ENCODE data around the gene UBN2. TPM values are rescaled to one million over a fixed set of nuclear protein-coding genes. Genes with fewer than 3 reads are reported as not detected.

Gene UBN2
- total RNA-seq, 4 donors from 2014 or later = 5.3 to 12.8 (median 9.0) TPM

DNA sequence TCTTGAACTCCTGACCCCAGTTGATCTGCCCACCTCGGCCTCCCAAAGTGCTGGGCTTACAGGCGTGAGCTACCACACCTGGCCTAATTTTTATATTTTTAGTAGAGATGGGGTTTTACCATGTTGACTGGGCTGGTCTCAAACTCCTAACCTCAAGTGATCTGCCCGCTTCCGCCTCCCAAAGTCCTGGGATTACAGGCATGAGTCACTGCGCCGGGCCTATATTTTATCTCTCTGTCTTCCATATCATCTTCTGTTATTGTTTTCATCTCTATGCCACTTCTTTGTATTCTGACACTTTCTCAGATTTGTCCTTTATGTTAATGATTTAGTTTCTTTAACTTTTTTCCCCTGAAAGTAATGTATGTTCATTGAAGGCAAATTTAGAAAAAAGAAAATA lies 55.1 kb downstream of the UBN2 start:
- DNase-seq = no peak
- WGBS, 2 donors = 90 to 92% methylated on average over 6 of the region's 6 CpGs
- Histone ChIP-seq H3K27ac (no peak overlapping the region), H3K4me1 (no peaks in the 10 kb centered on the region), H3K4me3 (no peak overlapping the region), H3K9me3 (no peaks in the 10 kb centered on the region), H3K27me3 (no peaks in the 10 kb centered on the region), H3K36me3 (peaks cover 0 to 73% (median 14%) of the 10 kb centered on the region in 3 donors)
- intact Hi-C loops (cut with DNase I) = no loop called here
- TF ChIP-seq POLR2A (IDR thresholded peaks at IDR 0.05) = no peak
- TF ChIP-seq, protein P1, sequence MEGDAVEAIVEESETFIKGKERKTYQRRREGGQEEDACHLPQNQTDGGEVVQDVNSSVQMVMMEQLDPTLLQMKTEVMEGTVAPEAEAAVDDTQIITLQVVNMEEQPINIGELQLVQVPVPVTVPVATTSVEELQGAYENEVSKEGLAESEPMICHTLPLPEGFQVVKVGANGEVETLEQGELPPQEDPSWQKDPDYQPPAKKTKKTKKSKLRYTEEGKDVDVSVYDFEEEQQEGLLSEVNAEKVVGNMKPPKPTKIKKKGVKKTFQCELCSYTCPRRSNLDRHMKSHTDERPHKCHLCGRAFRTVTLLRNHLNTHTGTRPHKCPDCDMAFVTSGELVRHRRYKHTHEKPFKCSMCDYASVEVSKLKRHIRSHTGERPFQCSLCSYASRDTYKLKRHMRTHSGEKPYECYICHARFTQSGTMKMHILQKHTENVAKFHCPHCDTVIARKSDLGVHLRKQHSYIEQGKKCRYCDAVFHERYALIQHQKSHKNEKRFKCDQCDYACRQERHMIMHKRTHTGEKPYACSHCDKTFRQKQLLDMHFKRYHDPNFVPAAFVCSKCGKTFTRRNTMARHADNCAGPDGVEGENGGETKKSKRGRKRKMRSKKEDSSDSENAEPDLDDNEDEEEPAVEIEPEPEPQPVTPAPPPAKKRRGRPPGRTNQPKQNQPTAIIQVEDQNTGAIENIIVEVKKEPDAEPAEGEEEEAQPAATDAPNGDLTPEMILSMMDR (IDR thresholded peaks at IDR 0.05) = no peak

DNA sequence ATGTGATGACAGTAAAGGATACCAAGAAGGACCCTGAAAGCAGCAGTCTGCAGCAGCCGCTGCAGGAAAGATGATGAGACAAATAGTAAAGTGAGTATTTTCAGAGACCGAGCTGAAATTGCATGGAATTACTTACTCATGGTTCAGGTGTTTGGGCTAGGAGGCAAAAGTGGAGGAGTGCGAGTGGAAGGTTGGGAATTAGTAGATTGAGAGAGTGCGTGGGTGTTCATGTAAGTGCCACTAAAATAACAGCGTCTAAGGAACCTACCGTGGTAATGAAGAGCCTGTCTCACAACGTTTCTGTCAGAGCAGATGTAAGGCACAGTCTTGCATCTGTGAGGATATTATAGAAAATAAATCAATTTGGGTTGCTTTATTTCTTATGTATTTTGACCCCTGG lies 61.8 kb downstream of the UBN2 start:
- TF ChIP-seq, protein P1 (IDR thresholded peaks at IDR 0.05) = no peak
- no peak for TF ChIP-seq POLR2A (IDR thresholded peaks at IDR 0.05)
- no peaks in the 10 kb centered on the region for H3K4me1 ChIP-seq
- H3K27ac ChIP-seq = no peak overlapping the region
- H3K9me3 ChIP-seq = no peaks in the 10 kb centered on the region
- no peak for DNase-seq
- intact Hi-C loops (cut with DNase I) = no loop called here
- WGBS, 2 donors = 86 to 89% methylated on average over 7 of the region's 7 CpGs
- no peak overlapping the region for H3K4me3 ChIP-seq
- H3K36me3 ChIP-seq = peaks cover 0 to 60% (median 0%) of the 10 kb centered on the region in 3 donors
- H3K27me3 ChIP-seq = no peaks in the 10 kb centered on the region

DNA sequence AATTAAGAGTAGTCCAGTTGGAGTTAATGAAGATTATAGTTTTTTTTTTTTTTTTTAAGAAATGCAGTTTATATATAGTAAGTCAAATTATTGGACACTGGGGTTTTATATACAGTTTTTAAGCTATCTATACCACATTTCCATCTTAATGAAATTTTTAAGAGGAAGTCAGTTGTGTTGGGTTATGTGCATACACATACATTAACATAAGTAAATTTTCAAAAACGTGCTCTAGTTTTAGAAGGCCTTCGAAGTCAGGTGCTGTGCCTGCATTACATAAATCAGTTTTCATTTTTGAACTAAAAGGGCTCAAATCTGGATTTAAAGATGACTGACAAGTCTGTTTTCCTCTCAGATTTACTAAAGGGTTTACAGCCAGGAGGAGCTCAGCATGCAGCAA lies 62.5 kb downstream of the UBN2 start:
- intact Hi-C loops (cut with DNase I) = no loop called here
- TF ChIP-seq, protein P1 (IDR thresholded peaks at IDR 0.05) = no peak
- no peak for TF ChIP-seq POLR2A (IDR thresholded peaks at IDR 0.05)
- no peaks in the 10 kb centered on the region for H3K4me1 ChIP-seq
- 87 to 93% methylated on average over 2 of the region's 2 CpGs for WGBS, 2 donors
- H3K4me3 ChIP-seq = no peak overlapping the region
- H3K36me3 ChIP-seq = peaks cover 0 to 60% (median 0%) of the 10 kb centered on the region in 3 donors
- H3K27me3 ChIP-seq = no peaks in the 10 kb centered on the region
- DNase-seq = no peak
- no peak overlapping the region for H3K27ac ChIP-seq
- H3K9me3 ChIP-seq = no peaks in the 10 kb centered on the region

DNA sequence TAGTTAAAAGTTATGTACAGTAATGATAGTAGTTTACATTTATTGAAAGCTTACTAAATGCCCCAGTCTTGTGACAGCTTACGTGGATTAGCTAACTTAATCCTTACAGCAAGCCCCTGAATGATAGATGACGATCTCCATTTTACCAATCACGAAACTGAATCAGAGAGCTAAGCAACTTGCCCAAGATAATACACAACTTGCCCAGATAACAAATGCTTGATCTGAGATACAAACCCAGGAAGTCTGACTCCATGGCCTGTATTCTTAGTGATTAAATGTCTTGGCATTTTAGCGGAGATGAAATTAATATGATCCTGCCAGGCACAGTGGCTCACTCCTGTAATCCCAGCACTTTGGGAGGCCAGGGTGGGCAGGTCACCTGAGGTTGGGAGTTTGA lies 63.2 kb downstream of the UBN2 start:
- intact Hi-C loops (cut with DNase I) = no loop called here
- H3K36me3 ChIP-seq = peaks cover 0 to 66% (median 0%) of the 10 kb centered on the region in 3 donors

DNA sequence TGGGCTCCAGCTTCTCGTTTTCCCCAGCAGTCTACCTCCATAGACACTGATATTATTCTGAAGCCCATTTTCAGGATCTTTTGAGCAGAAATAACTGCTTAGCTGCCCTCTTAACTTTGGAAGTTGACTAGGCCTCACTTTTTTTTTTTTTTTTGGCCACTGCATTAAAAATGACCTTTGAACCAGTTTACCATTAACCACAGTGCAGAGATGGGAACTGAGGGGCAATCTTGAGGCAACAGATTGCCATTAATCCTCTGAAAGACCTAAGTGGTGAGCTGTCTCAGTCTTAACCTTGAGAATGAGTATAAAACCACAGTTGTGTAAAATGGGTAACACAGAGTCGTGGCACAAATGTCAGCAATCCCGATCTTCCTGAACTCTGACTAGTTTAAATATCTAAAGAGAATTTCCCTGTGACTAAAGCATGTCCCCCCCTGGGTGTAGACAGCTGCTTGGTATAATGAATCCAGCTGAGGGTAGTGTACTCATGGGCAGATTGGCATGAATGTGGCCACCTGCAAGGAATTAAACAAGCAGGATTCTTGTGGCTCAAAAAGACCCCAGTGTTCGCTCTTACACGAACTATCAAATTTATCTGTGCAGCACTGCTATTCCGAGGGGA lies 64.0 kb downstream of the UBN2 start:
- no peak overlapping the region for H3K4me3 ChIP-seq
- H3K36me3 ChIP-seq = peaks cover 0 to 75% (median 0%) of the 10 kb centered on the region in 3 donors
- intact Hi-C loops (cut with DNase I) = no loop called here
- no peak for DNase-seq
- H3K9me3 ChIP-seq = no peaks in the 10 kb centered on the region
- WGBS, 2 donors = 89% methylated on average over 6 of the region's 6 CpGs
- TF ChIP-seq, protein P1 (IDR thresholded peaks at IDR 0.05) = no peak
- TF ChIP-seq POLR2A (IDR thresholded peaks at IDR 0.05) = no peak
- no peaks in the 10 kb centered on the region for H3K27me3 ChIP-seq
- no peak overlapping the region for H3K27ac ChIP-seq
- no peaks in the 10 kb centered on the region for H3K4me1 ChIP-seq

More for the DNA sequence above, 63.2 kb downstream of the UBN2 start:
- DNase-seq = no peak
- no peak overlapping the region for H3K4me3 ChIP-seq
- H3K9me3 ChIP-seq = no peaks in the 10 kb centered on the region
- no peaks in the 10 kb centered on the region for H3K4me1 ChIP-seq
- TF ChIP-seq POLR2A (IDR thresholded peaks at IDR 0.05) = no peak
- TF ChIP-seq, protein P1 (IDR thresholded peaks at IDR 0.05) = no peak
- 88 to 93% methylated on average over 3 to 4 of the region's 4 CpGs for WGBS, 2 donors
- no peak overlapping the region for H3K27ac ChIP-seq
- no peaks in the 10 kb centered on the region for H3K27me3 ChIP-seq

Data from esophagus squamous epithelium (tissue), 5 donors.